GM19193 (cell line): Measurements from ENCODE around the gene TWIST2.

Experiments
- POLR2A ChIP-seq: IDR thresholded peaks from 4 replicates; pipeline ENCODE4 v1.6.1; 2011; ENCODE audit not compliant: insufficient read depth, insufficient read length; ENCODE audit errors: extremely low read depth

The TWIST2 gene

DNA sequence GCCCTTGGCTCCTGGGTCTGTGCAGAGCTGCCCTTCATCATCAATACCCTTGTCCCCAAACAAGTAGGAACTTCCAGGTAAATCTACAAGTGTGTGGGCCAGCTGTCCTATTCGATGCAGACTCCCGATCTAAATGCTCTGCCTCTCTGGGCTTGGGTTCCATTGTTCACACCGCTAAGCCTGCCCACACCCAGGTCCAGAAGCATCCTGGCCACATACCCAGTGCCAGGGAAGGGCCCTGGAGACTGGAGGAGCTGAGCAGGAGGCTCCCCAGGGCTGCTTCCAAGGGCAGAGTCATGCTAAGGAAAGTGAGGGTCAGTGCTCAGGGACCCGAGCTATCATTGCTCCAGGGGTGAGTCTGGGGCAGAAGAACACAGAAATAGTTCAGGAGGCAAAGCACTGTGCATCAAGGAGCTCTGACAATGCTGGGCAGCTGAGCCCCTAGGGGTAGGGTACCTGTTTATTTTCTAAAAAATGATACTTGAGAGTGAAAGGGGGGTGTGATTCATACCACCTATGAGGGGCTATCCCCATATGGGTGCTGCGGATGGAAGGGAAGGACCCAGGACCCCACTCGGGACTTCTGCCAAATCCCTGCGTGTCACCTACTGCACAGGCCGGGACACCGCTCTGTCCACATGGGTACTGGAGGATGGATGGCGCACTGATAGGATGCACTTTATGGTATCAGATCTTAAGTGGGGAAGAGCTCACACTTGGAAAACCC lies 25.8 kb upstream of the TWIST2 start:
- TF ChIP-seq POLR2A, result no peak

DNA sequence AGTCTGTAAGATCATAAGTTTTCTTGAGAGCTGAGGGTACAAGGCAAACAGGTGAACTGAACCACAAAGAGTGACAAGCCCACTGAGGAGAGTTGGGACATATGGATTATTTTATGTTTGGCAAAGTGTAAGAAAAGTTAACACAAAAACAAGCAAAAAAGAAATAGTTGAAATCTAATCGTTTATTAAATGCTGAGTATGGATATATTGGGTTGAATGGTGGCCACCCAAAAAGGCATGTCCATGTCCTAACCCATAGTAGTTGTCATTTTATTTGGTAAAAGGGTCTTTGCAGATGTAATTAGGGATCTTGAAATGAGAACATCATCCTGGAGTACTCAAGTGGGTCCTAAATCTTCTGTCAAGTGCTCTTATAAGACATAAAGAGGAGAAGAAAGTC lies 24.9 kb upstream of the TWIST2 start:
- TF ChIP-seq POLR2A, result no peak

DNA sequence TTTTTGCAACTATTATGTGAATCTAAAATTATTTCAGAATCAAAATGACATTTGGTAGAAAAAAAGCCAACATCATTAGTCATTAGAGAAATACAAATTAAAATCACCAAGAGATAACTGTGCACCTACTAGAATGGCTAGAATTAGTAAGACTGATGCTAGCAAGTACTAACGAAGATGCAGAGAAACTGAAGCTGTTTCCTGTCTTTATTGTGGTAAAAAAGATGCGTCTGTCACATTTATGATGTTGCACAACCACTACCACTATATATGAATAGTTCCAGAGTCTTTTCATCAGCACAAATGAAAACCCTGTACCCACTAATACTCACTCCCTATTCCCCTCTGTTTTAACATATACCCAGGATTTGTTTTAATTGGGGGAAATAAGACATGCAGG lies 16.7 kb upstream of the TWIST2 start:
- TF ChIP-seq POLR2A, result no peak

DNA sequence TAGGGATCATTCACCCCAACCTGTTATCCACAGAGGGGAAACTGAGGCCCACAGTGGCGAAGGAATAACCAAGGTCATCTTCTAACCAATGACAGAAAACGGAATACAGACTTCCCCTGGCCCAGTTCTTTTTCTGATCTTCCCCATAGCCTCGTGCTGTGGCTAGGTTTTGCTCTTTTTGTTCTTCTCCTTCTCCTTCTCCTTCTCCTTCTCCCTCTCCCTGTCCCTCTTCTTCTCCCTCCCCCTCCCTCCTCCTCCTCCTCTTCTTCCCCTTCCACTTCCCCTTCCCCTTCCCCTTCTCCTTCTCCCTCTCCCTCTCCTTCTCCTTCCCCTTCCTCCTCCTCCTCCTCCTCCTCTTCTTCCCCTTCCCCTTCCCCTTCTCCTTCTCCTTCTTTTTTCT lies 12.9 kb upstream of the TWIST2 start:
- no peak for TF ChIP-seq POLR2A

DNA sequence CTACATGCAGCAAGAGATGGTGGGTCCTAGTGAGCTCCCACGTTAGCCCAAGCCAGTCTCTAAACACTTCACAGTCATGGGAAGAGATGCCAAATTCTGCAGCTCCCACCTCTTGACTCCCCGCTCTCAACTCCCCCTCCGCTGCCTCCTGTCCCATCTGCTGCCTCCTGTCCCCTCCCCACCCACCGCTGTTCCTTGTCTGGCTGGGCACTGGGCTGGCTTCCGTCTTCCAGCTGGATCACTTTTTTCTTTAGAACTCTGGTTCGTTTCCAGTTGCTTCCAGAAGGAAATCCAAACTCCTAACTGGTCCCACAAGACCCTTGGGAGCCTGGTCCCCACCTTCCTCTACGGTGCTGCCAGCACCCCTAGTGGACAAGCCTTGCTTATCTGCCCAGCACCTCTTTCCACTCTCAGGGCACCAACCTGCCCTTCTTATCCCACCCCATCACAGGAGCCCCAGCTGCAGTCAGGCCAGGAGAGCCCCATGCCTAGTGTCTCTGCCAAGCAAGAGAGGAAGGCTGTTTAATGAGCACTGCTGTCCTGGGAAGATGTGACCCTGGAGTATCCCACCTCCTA lies 12.1 kb upstream of the TWIST2 start:
- no peak for TF ChIP-seq POLR2A

DNA sequence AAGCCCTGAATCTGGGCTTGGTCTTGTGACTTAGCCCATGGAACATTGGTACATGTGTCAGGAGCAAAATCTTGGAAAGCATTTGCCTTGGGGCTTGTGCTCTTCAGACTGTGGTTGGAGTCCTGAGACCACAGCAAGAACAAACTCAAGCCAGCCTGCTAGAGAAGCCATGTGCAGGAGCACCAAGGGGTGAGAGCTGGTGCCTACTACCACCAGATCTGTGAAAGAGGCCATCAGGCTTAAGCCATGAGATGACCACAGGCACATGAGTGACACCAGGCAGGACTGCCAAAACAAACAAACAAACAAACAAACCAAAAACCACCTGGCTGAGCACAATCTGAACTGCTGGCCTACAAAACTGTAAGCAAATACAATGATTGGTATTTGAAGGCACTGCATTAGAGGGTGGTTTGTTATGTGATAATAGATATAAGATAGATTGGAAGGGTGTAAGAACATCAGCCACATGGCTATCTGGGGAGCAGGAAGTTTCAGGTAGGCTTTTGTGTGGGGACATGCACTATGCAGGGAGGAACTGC lies 9.0 kb upstream of the TWIST2 start:
- no peak for TF ChIP-seq POLR2A

DNA sequence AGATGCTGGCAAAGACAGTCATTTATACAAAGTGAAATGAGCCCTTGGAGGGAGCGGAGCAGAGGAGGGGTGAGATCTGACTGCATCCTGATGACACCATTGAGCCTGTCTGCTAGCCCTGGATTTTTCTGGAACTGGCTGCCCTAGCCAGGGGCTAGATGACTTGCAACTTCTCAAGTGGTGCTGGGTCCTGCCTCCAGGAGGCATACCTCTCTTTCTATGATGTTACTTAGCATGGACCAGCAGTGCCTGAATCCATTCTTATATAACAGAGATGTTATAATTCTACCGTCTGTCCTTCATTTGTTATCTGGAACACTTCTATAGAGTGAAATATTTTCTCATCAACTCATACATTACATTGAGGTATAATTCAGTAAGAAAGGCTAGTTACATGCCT lies 8.5 kb upstream of the TWIST2 start:
- no peak for TF ChIP-seq POLR2A

DNA sequence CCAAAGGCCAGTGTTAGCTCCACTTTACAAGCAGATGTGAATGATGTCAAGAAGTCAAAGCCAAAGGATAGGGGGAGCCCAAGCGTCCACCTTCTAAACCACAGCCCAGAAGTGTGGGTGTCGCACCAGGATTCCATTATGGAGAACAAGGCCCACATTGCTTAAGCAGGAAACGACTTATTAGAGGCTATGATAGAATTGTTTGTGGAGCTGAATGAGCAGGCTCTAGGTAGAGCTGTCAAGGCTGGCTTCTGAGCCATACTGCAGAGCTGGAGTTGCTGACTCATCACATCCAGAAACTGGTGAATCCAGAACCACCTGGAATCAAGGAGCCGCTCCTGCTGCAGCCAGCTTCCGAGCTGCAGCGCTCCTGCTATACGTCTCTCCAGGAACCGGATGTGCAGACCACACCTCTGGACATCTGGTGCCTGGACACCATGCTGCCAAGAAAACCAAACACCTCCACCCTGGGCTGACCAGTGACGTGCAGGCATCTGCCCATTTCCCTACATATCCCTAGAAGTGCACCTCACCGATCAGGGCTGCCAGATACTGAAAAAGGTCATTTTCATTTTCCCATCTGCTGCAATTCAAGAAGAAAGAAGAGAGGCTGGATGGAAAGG lies 6.2 kb upstream of the TWIST2 start:
- no peak for TF ChIP-seq POLR2A

DNA sequence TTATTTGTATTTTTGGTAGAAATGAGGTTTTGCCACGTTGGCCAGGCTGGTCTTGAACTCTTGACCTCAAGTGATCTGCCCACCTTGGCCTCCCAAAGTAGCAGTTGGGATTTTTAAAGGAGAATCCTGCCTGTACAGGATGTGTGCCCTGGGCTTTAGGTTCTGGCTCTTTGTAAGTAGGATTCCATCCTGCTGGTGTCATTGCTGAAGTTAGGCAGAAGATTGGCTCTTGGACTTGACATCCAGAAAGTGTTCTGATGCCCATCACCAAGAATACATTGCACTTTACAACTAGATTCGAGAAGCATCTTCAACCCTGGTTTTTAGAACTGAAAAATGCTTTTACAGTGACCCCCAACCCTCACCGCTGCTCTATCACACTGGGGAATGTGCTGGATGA lies 4.4 kb upstream of the TWIST2 start:
- TF ChIP-seq POLR2A, result no peak

DNA sequence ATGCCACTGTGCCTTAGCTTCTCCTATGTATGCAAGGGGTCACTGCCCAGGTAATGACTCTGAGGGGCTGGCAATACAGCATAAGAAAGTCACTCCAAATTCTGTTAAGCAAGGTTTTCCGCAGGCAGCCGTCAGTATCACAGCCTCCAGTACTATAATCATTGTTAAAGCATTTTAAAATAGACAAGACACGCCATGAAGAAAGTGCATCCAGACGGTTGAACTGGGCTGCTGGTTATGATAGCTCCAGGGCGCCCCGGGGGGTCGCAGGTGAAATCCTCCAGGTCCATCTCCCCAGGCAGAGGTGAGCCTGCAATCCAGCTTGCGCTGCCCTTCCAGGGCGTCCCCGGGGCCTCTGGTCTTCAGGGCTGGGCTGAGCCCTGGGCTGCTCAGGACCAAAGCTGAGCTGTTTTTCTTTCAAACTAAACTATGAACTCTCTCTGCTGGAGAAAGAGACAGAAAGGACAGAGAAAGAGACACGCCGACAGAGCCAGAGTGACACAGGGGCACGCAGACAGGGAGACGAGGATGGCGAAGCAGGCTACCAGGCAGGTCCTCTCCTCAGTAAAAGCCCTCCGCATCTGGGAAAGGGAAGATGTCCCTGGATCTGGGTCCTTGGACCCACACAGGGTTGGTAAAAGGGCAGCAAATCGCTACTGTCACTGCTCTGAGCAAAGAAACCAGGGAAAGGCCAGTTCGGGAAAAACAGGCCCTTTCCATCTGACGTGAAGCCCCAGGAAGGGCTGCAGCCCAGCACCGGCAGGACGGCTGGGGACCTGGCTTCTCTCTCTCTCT lies 2.1 kb upstream of the TWIST2 start:
- TF ChIP-seq POLR2A, result no peak

DNA sequence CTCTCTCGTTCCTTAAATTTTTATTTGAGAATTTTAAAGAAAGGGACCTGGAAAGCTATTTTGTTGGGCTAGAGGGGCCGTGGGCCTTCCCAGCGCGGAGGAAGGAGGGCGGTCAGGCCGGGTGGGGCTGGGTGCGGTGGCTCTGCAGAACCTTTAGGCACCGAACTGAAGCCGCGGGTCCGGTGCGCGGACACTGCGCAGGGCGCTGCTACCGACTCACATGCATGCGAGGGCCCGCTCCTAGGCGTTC lies 1.6 kb upstream of the TWIST2 start:
- no peak for TF ChIP-seq POLR2A

DNA sequence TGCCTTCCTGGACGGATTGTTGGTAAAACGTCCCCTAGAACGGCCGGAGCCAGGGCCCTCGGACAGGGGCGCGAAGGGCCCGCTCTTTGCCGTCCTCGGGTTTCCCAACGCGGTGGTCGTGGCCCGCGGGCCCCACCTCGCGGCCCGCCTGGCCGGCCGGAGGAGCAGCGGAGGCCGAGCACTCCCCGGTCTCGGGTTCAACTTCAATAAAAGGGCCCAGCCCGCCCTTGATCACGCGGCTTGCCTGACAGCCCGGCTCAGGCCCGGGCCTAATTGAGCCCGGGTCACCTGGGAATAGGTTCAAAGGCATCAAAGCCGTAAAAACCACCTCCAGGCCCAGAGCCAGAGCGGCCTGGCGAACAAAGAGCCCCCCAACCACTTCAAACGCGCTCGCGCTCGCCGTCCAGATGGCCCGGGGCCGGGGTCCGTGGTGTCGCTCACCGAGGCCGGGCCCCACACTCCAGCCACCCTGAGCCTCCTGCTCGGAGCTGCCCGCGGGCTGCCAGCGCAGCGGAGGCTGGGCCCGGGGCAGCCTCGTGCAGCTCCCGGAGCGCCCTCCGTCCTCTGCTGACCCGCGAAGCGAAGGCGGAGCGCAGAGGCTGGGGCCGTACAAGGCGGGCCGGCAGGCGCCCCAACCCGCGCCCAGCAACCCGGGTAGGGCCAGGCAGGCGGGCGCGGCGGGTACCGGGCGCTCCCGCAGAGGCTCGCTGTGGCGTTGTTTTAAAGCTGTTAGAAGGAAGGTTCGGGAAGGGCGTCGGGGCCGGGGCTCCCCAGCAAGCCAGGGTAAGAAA lies 1.1 kb upstream of the TWIST2 start:
- TF ChIP-seq POLR2A, result no peak

DNA sequence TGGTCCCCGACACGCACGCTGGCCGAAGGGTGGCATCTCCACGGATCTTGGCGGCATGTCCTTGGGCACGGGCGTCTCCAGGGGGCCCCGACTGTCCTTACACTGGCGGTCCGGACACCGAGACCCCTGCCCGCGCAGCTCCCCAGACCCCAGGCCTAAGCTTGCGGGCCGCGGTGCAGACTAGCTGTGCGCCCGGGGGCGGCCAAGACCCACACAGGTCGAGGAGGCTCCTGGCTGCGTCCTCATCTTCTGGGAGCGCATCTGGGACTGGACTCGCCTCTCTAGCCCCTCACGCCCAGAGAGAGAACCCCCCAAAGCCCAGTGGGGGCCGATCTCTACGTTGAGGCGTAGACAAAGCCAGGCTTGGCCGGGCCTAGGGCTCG lies 475 bp upstream of the TWIST2 start:
- no peak for TF ChIP-seq POLR2A

DNA sequence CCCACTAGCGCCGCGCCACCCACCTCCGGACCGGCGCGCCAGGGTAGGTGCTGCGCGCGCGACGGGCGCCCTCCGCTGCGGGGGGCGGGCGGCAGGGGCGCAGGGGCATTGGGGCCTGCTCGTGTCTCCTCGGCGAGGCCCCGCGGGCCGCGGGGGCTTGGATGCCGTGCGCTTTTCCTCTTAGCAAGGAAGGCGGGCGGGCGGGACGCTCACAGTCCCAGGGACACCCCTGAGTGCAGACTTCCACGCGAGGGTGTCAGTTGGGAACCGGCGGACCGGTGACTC lies 748 bp downstream of the TWIST2 start:
- no peak for TF ChIP-seq POLR2A

DNA sequence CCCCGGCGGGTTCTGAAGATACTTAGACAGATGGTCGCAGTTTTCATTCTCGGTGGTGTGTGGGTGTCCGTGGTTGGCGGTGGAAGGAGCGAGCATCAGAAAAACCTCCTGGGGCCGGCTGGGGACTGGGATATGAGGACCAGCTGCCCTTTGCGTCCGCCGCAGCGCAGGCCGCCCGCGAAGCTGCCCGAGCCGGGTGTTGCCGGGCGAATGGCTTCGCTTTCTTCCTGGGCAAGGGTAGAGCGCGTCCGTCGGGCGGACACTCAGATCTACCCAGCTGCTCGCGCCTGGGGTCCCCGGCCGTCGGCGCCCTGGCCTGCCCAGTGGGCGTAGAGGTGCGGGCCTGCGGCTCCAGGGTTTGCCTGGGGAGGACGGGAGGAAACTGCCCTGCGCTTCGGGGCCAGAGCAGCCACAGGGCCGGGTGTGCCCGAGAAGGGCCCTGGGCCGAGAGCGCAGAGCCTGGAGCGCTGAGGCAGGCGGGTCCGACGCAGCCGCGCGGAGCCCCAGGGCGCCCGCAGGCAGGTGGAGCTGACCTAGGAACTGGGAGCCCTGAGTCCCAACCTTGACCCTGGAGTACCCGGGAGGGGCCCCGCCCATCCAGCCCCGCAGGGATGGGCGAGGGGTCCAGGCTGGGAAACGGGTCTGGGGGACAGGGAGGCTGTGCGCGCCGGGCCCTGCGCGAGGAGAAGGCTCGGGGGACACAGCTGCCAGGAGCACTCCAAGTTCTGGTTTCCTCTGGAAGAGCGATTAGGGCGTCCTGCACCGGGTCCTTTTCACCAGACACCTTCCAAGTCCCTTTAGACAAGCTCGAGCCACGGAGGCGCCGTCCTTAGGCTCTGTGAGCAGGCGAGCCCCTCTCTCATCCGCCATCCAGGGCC lies 1.3 kb downstream of the TWIST2 start:
- no peak for TF ChIP-seq POLR2A

DNA sequence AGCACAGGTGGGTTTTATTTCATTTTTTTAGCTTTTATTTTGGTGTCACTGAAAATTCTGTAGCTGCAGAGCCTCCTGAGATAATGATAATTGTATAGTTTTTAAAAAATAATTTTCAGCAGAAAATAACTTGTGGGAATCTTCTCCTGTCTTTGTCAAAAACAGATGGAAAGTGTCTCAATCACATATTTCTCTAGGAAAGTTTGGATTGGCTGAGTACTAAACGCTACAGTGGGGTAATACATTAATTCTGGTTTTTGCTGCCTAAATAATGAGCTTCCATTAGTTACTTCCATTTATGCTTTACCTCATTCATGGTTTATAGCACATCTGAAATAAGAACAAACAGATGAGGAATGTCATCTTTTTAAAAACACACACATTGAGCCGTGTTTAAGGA lies 2.2 kb downstream of the TWIST2 start:
- no peak for TF ChIP-seq POLR2A
